Measurements from ENCODE around the gene THYN1.
"Not testable (repeated sequence)": the region's sequence is repeated elsewhere in the genome, so short reads cannot be mapped to it uniquely, and the experiment has no call there.

THYN1 gene

DNA sequence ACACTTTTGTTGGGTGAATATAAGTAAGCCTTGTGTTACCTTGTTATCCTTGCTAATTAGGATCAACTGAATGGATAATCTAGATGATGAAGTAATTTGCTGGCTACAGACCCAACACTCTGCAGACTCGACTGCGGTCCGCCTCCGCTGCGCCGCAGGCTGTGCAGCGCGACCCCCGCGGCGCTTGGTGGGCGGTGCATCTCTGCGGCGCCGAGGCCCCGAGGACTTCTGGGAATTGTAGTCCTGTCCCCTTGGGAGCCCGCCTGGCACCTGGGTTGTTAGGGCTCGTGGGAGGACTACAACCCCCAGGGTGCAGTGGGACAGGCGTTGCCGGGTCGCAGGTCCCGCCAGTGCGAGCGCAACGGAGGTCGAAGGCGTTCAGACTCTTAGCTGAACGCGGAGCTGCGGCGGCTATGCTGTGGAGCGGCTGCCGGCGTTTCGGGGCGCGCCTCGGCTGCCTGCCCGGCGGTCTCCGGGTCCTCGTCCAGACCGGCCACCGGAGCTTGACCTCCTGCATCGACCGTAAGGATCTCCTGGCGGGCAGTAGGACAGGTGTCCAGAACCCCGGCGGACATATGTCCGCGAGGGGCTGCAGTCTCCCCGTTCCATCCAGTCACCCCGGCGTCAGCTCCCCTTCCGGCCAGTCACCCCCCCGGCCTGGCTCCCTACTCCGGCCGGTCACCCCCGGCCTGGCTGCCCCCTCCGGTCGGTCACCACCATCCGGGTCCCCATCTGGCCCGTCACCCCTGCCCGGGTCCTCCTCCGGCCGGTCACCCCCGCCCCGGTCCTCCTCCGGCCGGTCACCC lies at the start of gene THYN1, which contains the start of gene ACAD8:
THYN1 (minus strand) TSS at position 165 of the 806 bp plus-strand sequence. CDS start 470 bp downstream, outside the sequence.
ACAD8 (plus strand) TSS at position 381 of the 806 bp plus-strand sequence; CDS start at position 414, 33 bp downstream.
- peak; percentile 97 for DNase-seq

- DNase-seq = no peak
Observed at GRCh38 chr11:134294664-134295063, 41.5 kb upstream of the THYN1 start.

- no peak for DNase-seq
Observed at GRCh38 chr11:134293119-134294113, 40.3 kb upstream of the THYN1 start.

- no peak for DNase-seq
Observed at GRCh38 chr11:134292661-134293060, 39.5 kb upstream of the THYN1 start.

GRCh38 chr11:134291196-134291595 lies 38.0 kb upstream of the THYN1 start:
- DNase-seq = no peak

- no peak for DNase-seq
Observed at GRCh38 chr11:134290646-134291045, 37.5 kb upstream of the THYN1 start.

DNA sequence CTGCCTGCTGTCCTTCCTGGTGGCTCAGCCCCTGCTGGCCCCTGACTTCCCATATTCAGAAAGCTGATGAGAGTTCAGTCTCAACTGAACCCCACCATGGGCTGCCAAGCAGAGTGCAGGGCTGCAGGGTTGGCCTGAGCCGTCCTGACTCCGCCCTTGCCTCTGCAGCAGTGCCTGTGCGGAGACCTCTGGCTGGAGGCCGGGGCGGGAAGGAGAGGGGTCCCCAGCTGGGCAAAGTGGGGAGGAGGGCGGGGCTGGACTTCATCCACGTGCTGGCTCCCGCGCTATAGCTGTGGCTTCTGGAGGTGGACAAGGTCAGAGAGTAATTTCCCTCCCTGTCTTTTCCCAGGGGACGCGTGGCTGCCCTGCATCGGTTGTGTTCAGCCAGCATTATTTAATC lies 36.6 kb upstream of the THYN1 start:
- no peak for DNase-seq

DNA sequence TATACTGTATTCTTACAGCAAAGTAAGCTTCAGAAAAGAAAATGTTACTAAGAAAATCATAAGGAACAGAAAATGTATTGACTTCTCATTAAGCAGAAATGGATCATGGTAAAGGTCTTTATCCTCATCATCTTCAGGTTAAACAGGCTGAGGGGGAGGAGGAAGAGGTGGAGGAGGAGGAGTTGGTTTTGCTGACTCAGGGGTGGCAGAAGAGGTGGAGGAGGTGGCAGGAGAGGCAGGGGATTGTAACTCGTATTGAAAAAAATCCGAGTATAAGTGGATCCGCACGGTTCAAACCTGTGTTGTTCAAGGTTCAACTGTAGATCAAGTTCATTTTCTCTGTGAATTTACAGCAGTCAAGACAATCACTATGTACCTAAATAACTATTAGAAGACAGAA lies 36.0 kb upstream of the THYN1 start:
- DNase-seq = no peak

DNA sequence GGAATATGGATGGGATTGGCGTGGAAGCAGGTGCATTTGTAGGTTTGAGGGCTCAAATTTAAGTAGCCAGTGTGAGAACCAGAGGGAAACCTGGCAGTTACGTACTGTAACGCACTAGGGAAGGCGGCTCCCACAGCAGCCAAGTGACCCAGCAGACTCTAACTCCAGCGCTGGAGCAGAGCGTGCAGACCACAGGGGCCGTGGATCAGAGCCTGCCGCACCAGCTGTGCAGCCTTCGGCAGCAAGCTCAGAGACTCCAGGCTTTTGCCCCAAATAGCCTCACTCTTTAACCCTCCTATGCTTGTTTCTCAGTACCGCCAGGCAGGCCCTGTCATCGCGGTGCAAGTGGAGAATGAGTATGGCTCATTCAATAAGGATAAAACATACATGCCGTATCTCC lies 35.3 kb upstream of the THYN1 start:
- DNase-seq = no peak

DNA sequence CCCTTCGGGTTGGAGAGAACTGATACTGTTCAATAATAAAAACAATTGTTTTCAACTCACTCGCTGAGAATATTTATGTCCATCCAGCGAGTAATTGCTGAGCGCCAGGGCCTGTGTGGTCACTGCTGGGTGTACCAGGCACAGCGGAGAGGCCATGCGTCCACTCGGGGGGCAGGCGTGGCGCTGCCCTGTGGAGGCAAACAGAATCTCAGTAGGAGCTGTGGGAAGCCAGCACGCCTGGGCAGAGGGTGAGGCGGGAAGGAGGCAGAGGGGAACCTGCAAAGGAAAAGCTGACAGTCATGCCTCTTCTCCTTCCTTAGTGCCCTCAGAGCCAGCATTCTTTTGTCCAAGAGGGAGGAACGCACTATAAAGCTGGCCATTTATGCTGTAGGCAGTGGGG lies 34.4 kb upstream of the THYN1 start:
- no peak for DNase-seq

DNA sequence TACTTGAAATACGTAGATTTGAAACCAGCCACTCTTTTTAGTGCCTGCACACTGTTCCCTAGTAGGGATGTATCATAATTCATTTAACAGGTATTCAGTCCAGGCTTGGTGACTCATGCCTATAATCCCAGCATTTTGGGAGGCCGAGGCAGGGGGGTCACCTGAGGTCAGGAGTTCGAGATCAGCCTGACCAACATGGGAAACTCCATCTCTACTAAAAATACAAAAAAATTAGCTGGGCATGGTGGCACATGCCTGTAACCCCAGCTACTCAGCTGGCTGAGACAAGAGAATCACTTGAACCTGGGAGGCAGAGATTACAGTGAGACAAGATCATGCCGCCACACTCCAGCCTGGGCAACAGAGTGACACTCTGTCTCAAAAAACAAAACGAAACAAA lies 31.2 kb upstream of the THYN1 start:
- not testable (repeated sequence) for DNase-seq

GRCh38 chr11:134283461-134284230 lies 30.5 kb upstream of the THYN1 start:
- no peak for DNase-seq

DNA sequence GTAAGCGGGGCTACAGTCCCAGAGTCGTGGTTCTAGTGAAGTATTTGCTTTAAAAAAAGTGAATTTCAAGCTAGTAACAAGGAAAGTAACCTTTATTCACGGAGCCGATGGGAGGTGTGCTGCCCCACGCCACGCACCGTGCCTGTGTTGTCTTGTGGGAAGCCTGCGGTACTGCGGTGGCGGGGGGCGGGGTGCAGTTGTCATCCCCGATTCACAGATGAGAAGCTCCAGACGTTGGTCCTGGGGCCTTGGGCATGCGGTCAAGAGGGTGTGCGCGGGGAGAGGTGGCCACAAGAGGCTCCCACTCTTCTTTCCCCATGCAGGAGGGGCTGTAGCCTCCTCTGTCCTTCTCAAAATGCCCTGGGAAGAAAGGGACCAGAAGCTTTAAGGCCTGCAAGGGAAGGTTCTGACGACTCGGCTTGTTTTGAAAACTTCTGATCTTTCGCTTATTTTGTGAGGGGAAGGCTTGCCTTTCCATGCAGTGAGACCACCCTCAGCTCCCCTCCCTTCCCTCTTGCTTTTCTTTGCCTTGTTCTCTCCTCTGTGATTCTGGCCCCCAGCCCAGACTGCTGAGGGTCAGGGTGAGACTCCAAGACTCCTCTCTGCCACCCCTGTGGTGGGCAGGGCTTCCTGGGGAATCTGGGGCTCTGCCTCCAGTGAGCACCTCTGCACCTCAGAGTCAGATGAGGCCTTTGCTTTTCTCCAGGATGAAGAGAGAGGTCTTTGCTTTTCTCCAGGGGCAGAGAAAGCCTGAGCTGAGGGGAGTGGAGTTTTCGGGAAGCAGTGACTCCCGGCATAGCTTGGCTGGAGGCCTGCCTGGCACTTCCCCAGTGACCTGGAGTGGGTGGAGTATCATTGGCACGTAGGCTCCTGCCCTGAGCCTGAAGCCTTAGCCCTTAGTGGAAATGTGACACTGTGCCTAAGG lies 29.2 kb upstream of the THYN1 start:
- DNase-seq = no peak

- DNase-seq = not testable (repeated sequence)
Observed at GRCh38 chr11:134281635-134282034, 28.5 kb upstream of the THYN1 start.

DNA sequence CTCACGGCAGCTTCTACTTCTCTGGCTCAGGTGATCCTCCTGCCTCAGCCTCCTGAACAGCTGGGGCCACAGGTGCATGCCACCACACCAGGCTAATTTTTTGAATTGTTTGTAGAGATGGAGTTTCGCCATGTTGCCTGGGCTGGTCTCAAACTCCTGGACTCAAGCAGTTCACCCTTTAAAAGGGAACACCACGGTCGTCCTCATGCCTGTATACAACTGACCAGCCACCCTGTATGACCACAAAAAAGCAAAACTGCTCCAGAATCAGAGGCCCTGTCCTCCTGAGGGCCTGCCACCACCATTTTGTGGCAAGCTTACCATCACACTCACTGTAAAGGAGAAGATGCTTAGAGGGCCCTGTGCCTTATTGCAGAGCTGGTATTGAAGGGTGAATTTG lies 25.2 kb upstream of the THYN1 start:
- no peak for DNase-seq

GRCh38 chr11:134277183-134278001 lies 24.2 kb upstream of the THYN1 start:
- DNase-seq = no peak

- peak; percentile 43 for DNase-seq
Observed at GRCh38 chr11:134276396-134277182, 23.4 kb upstream of the THYN1 start.

DNA sequence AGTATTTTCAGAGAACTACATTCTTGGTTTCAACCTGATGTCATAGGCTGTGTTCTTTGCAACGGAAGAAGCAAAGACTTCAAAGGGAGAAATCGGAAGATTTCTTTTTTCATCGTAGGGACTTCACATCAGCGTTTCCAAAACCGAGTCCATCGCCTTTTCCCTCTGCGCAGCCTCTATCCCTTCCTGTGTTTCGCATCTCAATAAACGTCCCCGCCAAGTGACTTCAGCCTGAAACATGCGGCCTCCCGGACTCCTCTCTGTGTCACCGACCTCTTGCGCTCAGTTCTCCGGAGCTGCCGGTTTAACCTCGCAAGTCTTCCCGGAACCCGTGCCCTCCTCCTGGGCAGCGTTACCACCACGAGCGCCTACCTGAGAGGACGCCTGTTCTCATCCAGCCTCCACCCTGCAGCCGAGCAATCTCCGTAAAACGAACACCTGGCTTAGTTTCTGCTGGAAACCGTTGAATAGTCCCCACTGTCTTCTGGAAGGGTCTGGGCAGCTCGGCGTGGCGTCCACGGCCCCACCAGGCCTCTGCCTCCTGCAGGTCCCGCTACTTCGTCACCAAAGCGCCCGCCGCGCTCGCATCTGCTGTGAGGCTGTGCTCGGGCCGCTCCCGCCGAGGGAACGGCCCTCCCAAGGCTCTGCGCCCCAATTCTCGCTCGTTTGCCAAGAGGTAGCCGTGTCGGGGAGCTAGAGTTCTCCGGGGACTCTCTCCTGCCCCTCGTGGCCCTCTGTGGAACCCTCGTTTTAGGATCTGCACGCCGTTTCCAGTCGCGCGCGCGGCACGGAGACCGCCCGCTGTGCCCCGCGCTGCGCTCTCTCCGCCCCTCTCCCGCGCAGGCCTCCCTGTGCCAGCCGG lies 22.6 kb upstream of the THYN1 start, which contains the start of gene GLB1L3:
GLB1L3 (plus strand) TSS at position 846 of the 862 bp plus-strand sequence. CDS start 362 bp downstream, outside the sequence.
- DNase-seq = peak; percentile 86

DNA sequence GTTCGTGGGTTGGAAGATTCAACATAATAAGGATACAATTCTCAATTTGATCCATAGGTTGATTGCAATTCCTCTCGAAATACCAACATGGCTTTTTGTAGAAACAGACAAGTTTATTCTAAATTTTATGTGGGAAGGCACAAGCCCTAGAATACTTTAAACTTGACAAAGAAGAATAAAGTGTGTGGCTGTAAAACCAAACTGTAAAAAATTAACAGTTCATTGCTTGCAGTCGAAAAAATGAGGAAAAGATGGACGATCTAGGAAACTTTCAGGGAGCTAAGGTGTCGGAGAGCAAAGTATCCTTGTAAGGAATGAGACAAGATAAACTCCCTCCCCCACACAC lies 22.0 kb upstream of the THYN1 start:
- DNase-seq = no peak

Data from COR-L47 (cell line).